Lung (tissue), 12 donors: ENCODE results near the gene SDS. TPM values are rescaled to one million over a fixed set of nuclear protein-coding genes. Genes with fewer than 3 reads are reported as not detected.

Experiments
- ATAC-seq: fragments of 200-7000 bp; cut with Tn5 transposase; one replicate; pipeline ENCODE4 v1.9.1; 2020; ENCODE audit warnings: moderate number of reproducible peaks; ENCODE audit not compliant: insufficient read depth, low FRiP score
- DNase-seq, 3 donors: peaks; one replicate each; pipeline ENCODE4 v3.0.0-alpha.2; 2013 to 2017
- H3K27ac ChIP-seq, 2 donors: one replicate each; pipeline ENCODE4 v1.5.1; 2013; ENCODE audit warnings: mild to moderate bottlenecking in 2 of 2, moderate library complexity in 2 of 2, control low read depth in 1 of 2, inconsistent platforms in 1 of 2, low read depth in 1 of 2, low read length in 1 of 2
- H3K27me3 ChIP-seq, 3 donors: one replicate each; pipeline ENCODE4 v1.5.1; 2013; ENCODE audit warnings: low read length in 2 of 3; ENCODE audit not compliant: control insufficient read depth in 3 of 3, insufficient read depth in 3 of 3
- H3K36me3 ChIP-seq, 4 donors: one replicate each; pipeline ENCODE4 v1.5.1; 2013; ENCODE audit warnings: low read length in 4 of 4, mild to moderate bottlenecking in 1 of 4, moderate library complexity in 1 of 4; ENCODE audit not compliant: control insufficient read depth in 4 of 4, insufficient read depth in 4 of 4
- H3K4me1 ChIP-seq, 5 donors: one replicate each; pipeline ENCODE4 v1.5.1; 2013; ENCODE audit warnings: low read length in 5 of 5, mild to moderate bottlenecking in 2 of 5, moderate library complexity in 1 of 5; ENCODE audit not compliant: control insufficient read depth in 5 of 5, insufficient read depth in 5 of 5
- H3K4me3 ChIP-seq: one replicate; pipeline ENCODE4 v1.5.1; 2013; ENCODE audit warnings: mild to moderate bottlenecking, control low read depth, moderate library complexity
- H3K9ac ChIP-seq, 2 donors: one replicate each; pipeline ENCODE4 v1.5.1; 2013; ENCODE audit warnings: low read length in 2 of 2, control low read depth in 1 of 2; ENCODE audit not compliant: insufficient read depth in 1 of 2
- H3K9me3 ChIP-seq, 4 donors: one replicate each; pipeline ENCODE4 v1.5.1; 2013; ENCODE audit warnings: low read length in 3 of 4, mild to moderate bottlenecking in 1 of 4, moderate library complexity in 1 of 4; ENCODE audit not compliant: control insufficient read depth in 4 of 4, insufficient read depth in 3 of 4
- CTCF ChIP-seq: IDR thresholded peaks from 2 replicates; pipeline ENCODE4 v1.5.1; 2012; ENCODE audit warnings: mild to moderate bottlenecking; ENCODE audit errors: control extremely low read depth, extremely low read depth
- WGBS, 2 donors: extraction: QIAGEN DNeasy Blood & Tissue Kit; methylation state at CpG; one replicate each; pipeline ENCODE4 v1.1.7; 2013; 5-methylcytosine and 5-hydroxymethylcytosine counted together
- polyA plus RNA-seq, 2 donors: library from polyadenylated mRNA; stranded (reverse); fragments of 200-250 nt; gene quantifications; one replicate each; pipeline ENCODE4 v1.2.1, GENCODE V29; 2013
- total RNA-seq, 2 donors: library from RNA; depleted of rRNA in 1 of 2; stranded (reverse); fragments of >200 nt in 1 of 2; gene quantifications; one replicate each; pipeline ENCODE4 v1.2.1, GENCODE V29; 2014 to 2021
- donor health status: control.
- donor health status: control.
- donor health status: Bipolar disorder and iron deficiency.
- donor health status: healthy.
- donor health status: DM: yes; HTN: yes; CAD: no.

Gene SDS
- total and polyA plus RNA-seq, 4 donors, result 0.20 to 8.4 (median 2.1) TPM

GRCh38 chr12:113391650-113392337, 11.9 kb downstream of the SDS start:
- Histone ChIP-seq H3K9ac (no peak overlapping the region), H3K9me3 (no peaks in the 10 kb centered on the region), H3K27me3 (no peaks in the 10 kb centered on the region), H3K4me1 (no peaks in the 10 kb centered on the region), H3K36me3 (peaks cover 6 to 27% (median 9%) of the 10 kb centered on the region in 4 donors), H3K4me3 (no peak overlapping the region), H3K27ac (no peak overlapping the region)
- no peak for DNase-seq
- TF ChIP-seq CTCF, result no peak
- ATAC-seq, result no peak
- WGBS, 2 donors, result 93 to 95% methylated on average over 9 of the region's 9 CpGs

- no peak overlapping the region for H3K4me3 ChIP-seq
- H3K27ac ChIP-seq, result no peak overlapping the region
These were observed 12.5 kb downstream of the SDS start for GRCh38 chr12:113391145-113391544.

DNA sequence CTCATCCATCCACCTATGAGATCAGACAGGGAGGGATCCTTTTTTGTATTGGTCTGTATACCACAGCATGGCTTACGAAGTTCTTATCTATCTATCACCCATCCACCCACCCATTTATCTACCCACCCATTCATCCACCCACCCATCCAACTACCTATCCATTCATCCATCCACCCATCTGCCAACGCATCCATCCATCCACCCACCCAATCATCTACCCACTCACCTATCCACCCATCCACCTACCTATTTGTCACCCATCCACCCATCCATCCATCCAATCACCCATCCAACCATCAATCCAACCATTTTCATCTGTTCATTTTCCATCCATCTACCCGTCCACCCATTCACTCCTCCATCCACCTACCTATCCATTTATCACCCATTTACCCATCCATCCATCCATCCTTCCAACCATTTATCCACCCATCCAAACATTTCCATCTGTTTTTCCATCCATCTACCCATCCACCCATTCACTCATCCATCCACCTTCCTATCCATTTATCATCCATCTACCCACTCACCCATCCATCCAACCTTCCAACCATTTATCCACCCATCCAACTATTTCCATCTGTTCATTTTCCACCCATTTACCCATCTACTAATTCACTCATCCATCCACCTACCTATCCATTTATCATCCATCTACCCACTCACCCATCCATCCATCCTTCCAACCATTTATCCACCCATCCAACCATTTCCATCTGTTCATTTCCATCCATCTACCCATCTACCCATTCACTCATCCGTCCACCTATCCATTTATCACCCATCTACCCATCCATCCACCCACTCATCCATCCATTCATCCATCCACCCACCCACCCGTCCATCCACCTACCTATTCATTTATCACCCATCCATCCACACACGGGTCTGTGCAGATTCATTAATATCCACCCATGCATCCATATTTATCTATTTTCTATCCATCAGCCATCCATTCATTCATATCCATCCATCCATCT, 13.3 kb downstream of the SDS start:
- H3K9ac ChIP-seq, result no peak overlapping the region
- no peak for DNase-seq
- 96 to 98% methylated on average over 6 of the region's 6 CpGs for WGBS, 2 donors
- H3K4me1 ChIP-seq, result no peaks in the 10 kb centered on the region
- peaks cover 6 to 35% (median 9%) of the 10 kb centered on the region in 4 donors for H3K36me3 ChIP-seq
- no peak overlapping the region for H3K27ac ChIP-seq
- H3K4me3 ChIP-seq, result no peak overlapping the region
- no peak for ATAC-seq
- no peak for TF ChIP-seq CTCF
- H3K9me3 ChIP-seq, result no peaks in the 10 kb centered on the region
- H3K27me3 ChIP-seq, result no peaks in the 10 kb centered on the region

More at GRCh38 chr12:113391145-113391544, 12.5 kb downstream of the SDS start:
- Histone ChIP-seq H3K9ac (no peak overlapping the region), H3K27me3 (no peaks in the 10 kb centered on the region), H3K9me3 (no peaks in the 10 kb centered on the region), H3K4me1 (no peaks in the 10 kb centered on the region), H3K36me3 (peaks cover 6 to 29% (median 9%) of the 10 kb centered on the region in 4 donors)
- ATAC-seq, result no peak
- 92 to 96% methylated on average over 3 of the region's 3 CpGs for WGBS, 2 donors
- DNase-seq, result no peak
- no peak for TF ChIP-seq CTCF
